22Rv1 (cell line): ENCODE data around the gene ALOX12B.

Source experiments
- CTCF ChIP-seq: fragments of 450-650 bp; IDR thresholded peaks from 2 replicates; pipeline ENCODE4 v1.5.1; 2017; ENCODE audit warnings: mild to moderate bottlenecking
- ZFX ChIP-seq: fragments of 450-650 bp; IDR thresholded peaks from 2 replicates; pipeline ENCODE4 v1.6.1; 2017; ENCODE audit warnings: antibody characterized with exemption, borderline replicate concordance

- TF ChIP-seq CTCF (no peak), ZFX (no peak)
These were observed 6.7 kb downstream of the ALOX12B start for GRCh38 chr17:8080799-8081219.
